GM12892 (cell line): ENCODE data around the gene TPD52L2.

Experiments used
- POLR2A ChIP-seq: IDR thresholded peaks from 2 replicates; pipeline ENCODE4 v1.6.1; 2011; ENCODE audit warnings: low read depth, low read length, control low read depth
- POLR2AphosphoS5 ChIP-seq: IDR thresholded peaks from 2 replicates; pipeline ENCODE4 v1.6.1; 2011; ENCODE audit warnings: low read depth, low read length, control low read depth
- TAF1 ChIP-seq: IDR thresholded peaks from 2 replicates; pipeline ENCODE4 v1.6.1; 2011; ENCODE audit warnings: low read depth, mild to moderate bottlenecking, control low read depth, low read length, borderline replicate concordance

- TF ChIP-seq POLR2AphosphoS5 (no peak), POLR2A (no peak), TAF1 (no peak)
Observed at GRCh38 chr20:63908008-63908682, 43.1 kb downstream of the TPD52L2 start.
